ENCODE measurements around the gene CAAP1. TPM values are rescaled to one million over a fixed set of nuclear protein-coding genes. Genes with fewer than 3 reads are reported as not detected.

The CAAP1 gene
- total and polyA plus RNA-seq, 8 donors = 3.7 to 11.6 (median 7.8) TPM

- peaks cover 0 to 3% (median 0%) of the 10 kb centered on the region in 4 donors for H3K9me3 ChIP-seq
- no peak for FAIRE-seq
Measured at GRCh38 chr9:26935847-26936246, 43.2 kb upstream of the CAAP1 start.

GRCh38 chr9:26928902-26929495, 36.4 kb upstream of the CAAP1 start:
- Histone ChIP-seq H3K27me3 (no peaks in the 10 kb centered on the region), H3K36me3 (peaks cover 0 to 14% (median 5%) of the 10 kb centered on the region in 3 donors), H3K4me1 (no peaks in the 10 kb centered on the region), H3K9me3 (no peaks in the 10 kb centered on the region), H3K4me3 (no peak overlapping the region), H3K27ac (no peak overlapping the region)
- WGBS, 2 donors = 97 to 98% methylated on average over 8 of the region's 8 CpGs
- intact Hi-C loops (cut with DNase I) = no loop called here
- TF ChIP-seq CTCF (IDR thresholded peaks at IDR 0.05) = no peak
- ATAC-seq (no peak), DNase-seq (no peak), FAIRE-seq (no peak)

More at GRCh38 chr9:26935847-26936246, 43.2 kb upstream of the CAAP1 start:
- no peak for TF ChIP-seq CTCF (IDR thresholded peaks at IDR 0.05)
- Histone ChIP-seq H3K27me3 (no peaks in the 10 kb centered on the region), H3K4me3 (no peak overlapping the region), H3K4me1 (no peaks in the 10 kb centered on the region), H3K36me3 (no peaks in the 10 kb centered on the region), H3K27ac (no peak overlapping the region)
- intact Hi-C loops (cut with DNase I) = no loop called here
- no peak for DNase-seq
- ATAC-seq = no peak

- no peaks in the 10 kb centered on the region for H3K27me3 ChIP-seq
- 72 to 74% methylated on average over 4 of the region's 4 CpGs for WGBS, 2 donors
- no peak for TF ChIP-seq CTCF (IDR thresholded peaks at IDR 0.05)
- FAIRE-seq (no peak), DNase-seq (no peak), ATAC-seq (no peak)
- no peaks in the 10 kb centered on the region for H3K4me1 ChIP-seq
- H3K4me3 ChIP-seq = no peak overlapping the region
- peaks cover 3 to 31% (median 5%) of the 10 kb centered on the region in 3 donors for H3K36me3 ChIP-seq
- intact Hi-C loops (cut with DNase I) = no loop called here
- no peak overlapping the region for H3K27ac ChIP-seq
- no peaks in the 10 kb centered on the region for H3K9me3 ChIP-seq
Measured at GRCh38 chr9:26925609-26926008, 33.0 kb upstream of the CAAP1 start.

DNA sequence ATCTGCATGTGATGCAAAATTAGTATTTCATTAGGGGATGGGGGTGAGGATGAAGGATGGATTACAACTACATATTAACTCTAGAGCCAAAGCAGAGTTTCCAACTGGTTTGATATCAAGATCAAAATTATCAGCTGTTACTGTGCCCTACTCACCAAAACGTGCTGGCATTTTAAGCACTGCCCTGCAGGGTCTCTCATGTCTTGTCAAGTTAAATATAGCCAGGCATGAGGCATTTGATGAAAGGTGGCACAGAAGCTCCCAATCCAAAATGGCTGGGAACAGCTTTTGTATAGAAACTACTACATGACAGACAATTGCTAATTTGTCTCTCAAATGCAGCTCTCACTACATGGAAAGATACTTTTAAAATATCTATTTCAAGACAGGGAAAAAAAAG, 27.1 kb upstream of the CAAP1 start:
- intact Hi-C loops (cut with DNase I) = no loop called here
- H3K36me3 ChIP-seq = peaks cover 0 to 49% (median 8%) of the 10 kb centered on the region in 3 donors
- WGBS, 2 donors = 32 to 34% methylated on average over 1 of the region's 1 CpG

More for the DNA sequence above, 27.1 kb upstream of the CAAP1 start:
- no peak overlapping the region for H3K4me3 ChIP-seq
- TF ChIP-seq CTCF (IDR thresholded peaks at IDR 0.05) = no peak
- DNase-seq = no peak
- H3K27ac ChIP-seq = no peak overlapping the region
- ATAC-seq = no peak
- FAIRE-seq = no peak
- no peaks in the 10 kb centered on the region for H3K27me3 ChIP-seq
- H3K4me1 ChIP-seq = no peaks in the 10 kb centered on the region
- H3K9me3 ChIP-seq = no peaks in the 10 kb centered on the region

All from pancreas (tissue), 10 donors.